H1 (cell line): Measurements from ENCODE around the gene RNF187.

ENCODE experiments used
- CTCF ChIP-seq, 3 experiments: IDR thresholded peaks; 1 replicate in 2 of 3; 2 replicates in 1 of 3; pipeline versions ENCODE4 v1.5.1 to v1.6.1; 2011; ENCODE audit warnings: low read length in 3 of 3, mild to moderate bottlenecking in 3 of 3, inconsistent platforms in 2 of 3, low read depth in 1 of 3, moderate library complexity in 1 of 3; ENCODE audit not compliant: insufficient read depth in 1 of 3; ENCODE audit errors: control extremely low read depth in 1 of 3
- EZH2 ChIP-seq: fragments of 200-600 bp; sonication (generic); IDR thresholded peaks from 2 replicates; pipeline ENCODE4 v1.7.1; 2012; ENCODE audit warnings: low read depth, mild to moderate bottlenecking, moderate library complexity, low read length, inconsistent platforms; ENCODE audit not compliant: severe bottlenecking
- HDAC6 ChIP-seq: IDR thresholded peaks from one replicate; pipeline ENCODE4 v1.7.1; 2012; ENCODE audit warnings: low read depth, mild to moderate bottlenecking, inconsistent platforms, low read length, moderate library complexity
- JUN ChIP-seq: IDR thresholded peaks from 2 replicates; pipeline ENCODE4 v1.6.1; 2011; ENCODE audit warnings: low read depth, mild to moderate bottlenecking, improper control_type of control experiment, low read length
- POLR2AphosphoS5 ChIP-seq: IDR thresholded peaks from 2 replicates; pipeline ENCODE4 v1.6.1; 2011; ENCODE audit warnings: low read depth, low read length
- SIN3A ChIP-seq, 2 experiments: IDR thresholded peaks in 1 of 2; conservative IDR thresholded peaks in 1 of 2; 2 replicates each; pipeline ENCODE4 v1.6.1; 2011 to 2012; ENCODE audit warnings: low read length in 2 of 2, improper control_type of control experiment in 1 of 2, low read depth in 1 of 2, mild to moderate bottlenecking in 1 of 2
- ZNF274 ChIP-seq: IDR thresholded peaks from 2 replicates; pipeline ENCODE4 v1.7.0; 2012; ENCODE audit warnings: low read length, borderline replicate concordance; ENCODE audit errors: extremely low read depth

- TF ChIP-seq JUN (no peak), EZH2 (no peak), HDAC6 (no peak), CTCF (IDR thresholded peaks at IDR 0.05; ENCODE audit: control extremely low read depth in 1 of 3, insufficient read depth in 1 of 3, low read depth in 1 of 3, low read length in 3 of 3) (no peak), ZNF274 (no peak), SIN3A (conservative IDR thresholded peaks at IDR 0.05 in 1 of 2, IDR thresholded peaks at IDR 0.05 in 1 of 2; ENCODE audit: low read depth in 1 of 2, low read length in 2 of 2) (no peak), POLR2AphosphoS5 (no peak)
Measured at GRCh38 chr1:228465141-228465540, 22.0 kb upstream of the RNF187 start.
